HT-29 (cell line): ENCODE results near the gene TADA2B. TPM values are rescaled to one million over a fixed set of nuclear protein-coding genes. Genes with fewer than 3 reads are reported as not detected.
A peak's percentile ranks its signal among the peaks of the same experiment; 100 is the strongest.

Source experiments
- DNase-seq: peaks from one replicate; pipeline ENCODE4 v3.0.0-alpha.2; 2015; ENCODE audit warnings: low spot score
- total RNA-seq: library from RNA; depleted of rRNA; stranded (reverse); fragments of >200 nt; shearing (Covaris generic); gene quantifications from 2 replicates; pipeline ENCODE4 v1.2.3, GENCODE V29; 2014; rRNA removed

TADA2B gene
- total RNA-seq, result 13.1 and 14.2 TPM in 2 replicates

- DNase-seq, result peak; percentile 45
Observed at GRCh38 chr4:7043284-7044136, at the start of gene TADA2B. TSS of gene TADA2B (plus strand) at chr4:7043372. CDS start at chr4:7043580, 208 bp downstream.

GRCh38 chr4:6996481-6996880, 46.7 kb upstream of the TADA2B start:
- DNase-seq, result no peak

- DNase-seq, result peak; percentile 38
Observed at GRCh38 chr4:6999172-7000086, 43.7 kb upstream of the TADA2B start.

- no peak for DNase-seq
Observed at GRCh38 chr4:7000421-7001176, 42.6 kb upstream of the TADA2B start.

DNA sequence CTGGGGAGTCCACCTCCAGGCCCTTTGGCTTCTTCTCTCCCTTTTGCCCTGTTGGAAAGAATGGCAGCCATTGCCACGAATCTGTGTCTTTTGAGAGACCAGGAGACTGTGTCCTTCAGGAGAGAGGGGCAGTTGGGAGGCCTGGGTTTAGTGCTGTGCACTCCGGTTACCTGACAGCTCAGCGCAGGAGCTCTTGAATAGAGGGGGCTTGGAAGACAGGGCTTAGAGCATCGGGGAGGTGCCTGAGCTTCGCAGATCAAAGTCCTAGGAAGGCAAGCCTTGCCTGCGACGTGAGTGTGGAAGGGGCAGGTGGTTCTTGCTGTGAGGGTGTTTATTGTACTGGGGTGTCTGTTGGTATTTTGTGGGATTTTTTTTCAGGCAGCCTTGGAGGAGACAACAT, 41.9 kb upstream of the TADA2B start:
- no peak for DNase-seq

- no peak for DNase-seq
Observed at GRCh38 chr4:7002336-7002735, 40.8 kb upstream of the TADA2B start.

GRCh38 chr4:7003176-7003878, 39.8 kb upstream of the TADA2B start:
- no peak for DNase-seq

DNA sequence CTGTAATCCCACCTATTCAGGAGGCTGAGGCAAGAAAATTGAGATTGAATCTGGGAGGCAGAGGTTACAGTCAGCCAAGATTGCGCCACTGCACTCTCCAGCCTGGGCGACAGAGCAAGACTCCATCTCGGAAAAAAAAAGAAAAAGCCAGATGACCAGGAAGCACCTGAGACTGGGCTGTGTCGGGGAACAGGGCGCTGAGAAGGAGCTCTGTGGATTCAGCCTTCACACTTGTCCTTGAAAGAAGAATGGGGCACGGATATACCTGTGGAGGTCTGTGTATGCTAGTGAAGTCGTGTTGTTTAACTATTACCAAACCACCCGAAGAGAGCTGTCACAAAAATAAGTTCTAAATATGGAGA, 39.3 kb upstream of the TADA2B start:
- DNase-seq, result no peak

DNA sequence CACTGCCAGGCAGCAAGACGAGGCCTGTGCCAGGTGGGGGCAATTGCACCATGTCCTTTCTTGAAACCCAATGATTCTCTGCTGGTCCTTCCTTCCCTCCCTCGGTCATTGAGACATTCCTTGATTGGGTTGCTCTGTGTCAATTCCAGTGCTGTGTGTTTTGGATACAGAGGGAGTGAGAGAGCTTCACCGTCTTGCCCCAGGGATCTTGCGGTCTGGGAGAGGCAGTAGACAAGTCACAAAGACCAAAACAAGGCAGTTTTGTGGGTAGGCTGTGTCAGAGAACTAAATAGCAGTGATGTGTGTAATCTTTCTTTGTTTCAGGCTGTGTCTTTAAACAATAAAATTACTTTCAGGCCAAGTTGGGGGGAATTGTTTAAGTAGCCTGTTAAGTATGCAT, 38.8 kb upstream of the TADA2B start:
- DNase-seq, result no peak

GRCh38 chr4:7005571-7005970, 37.6 kb upstream of the TADA2B start:
- DNase-seq, result no peak

- no peak for DNase-seq
Observed at GRCh38 chr4:7006411-7006810, 36.8 kb upstream of the TADA2B start.

GRCh38 chr4:7007142-7007907, 35.8 kb upstream of the TADA2B start:
- no peak for DNase-seq

DNA sequence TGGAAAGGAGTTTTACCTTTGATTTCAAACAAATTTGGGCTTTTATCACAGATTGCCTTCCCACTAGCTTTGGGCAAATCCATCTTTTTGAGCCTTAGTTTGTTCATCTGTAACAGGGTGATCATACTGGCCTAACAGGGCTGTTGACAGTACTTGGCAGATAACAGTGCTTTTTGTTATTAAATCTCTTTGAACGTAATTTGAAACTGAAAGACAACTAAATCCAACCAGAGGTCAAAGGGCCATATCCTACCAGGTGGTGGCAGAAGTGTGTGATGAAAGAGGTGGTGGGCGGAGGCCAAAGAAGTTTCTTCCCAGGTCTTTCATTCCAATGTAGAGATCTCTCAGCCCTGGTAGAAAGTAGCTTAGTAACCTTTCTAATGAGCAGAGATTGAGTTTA, 35.2 kb upstream of the TADA2B start:
- no peak for DNase-seq

- no peak for DNase-seq
Observed at GRCh38 chr4:7009564-7009963, 33.6 kb upstream of the TADA2B start.

DNA sequence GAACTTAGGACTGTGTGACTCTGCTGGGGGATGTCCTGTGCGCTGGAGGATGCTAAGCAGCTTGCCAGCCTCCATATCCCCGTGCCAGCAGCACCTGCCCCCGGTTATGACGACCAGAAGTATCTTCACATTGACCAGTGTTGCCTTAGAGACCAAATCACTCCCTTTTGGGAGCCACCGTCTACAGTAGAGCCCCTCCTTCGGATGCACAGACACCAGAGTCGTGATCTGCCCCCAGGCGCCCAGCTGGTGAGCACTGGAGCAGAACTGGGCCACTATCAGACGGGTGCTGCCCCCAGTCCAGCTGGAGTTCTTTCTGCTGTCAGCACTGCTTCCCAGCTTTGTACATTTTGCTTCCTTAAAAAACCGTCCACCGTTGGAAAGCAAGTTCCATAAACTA, 30.0 kb upstream of the TADA2B start:
- no peak for DNase-seq

DNA sequence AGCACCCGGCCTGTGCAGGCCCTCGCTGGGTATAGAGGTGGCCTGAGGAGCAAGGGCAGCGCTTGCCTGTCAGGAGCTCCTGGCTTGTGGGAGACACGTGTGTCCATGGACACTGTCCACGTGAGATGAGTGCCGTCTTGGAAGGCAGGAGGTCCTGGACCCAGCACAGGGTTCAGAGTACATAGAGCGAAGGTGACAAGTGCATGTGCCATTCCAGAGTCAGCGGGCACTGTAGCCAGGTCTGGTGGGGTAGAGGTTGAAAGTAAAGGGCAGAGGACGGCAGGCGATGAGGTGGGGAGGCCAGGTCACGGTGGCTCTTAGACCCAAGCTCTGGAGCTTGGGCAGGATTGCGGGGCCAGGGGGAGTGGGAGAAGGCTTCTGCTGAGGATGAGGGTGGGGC, 28.4 kb upstream of the TADA2B start:
- DNase-seq, result no peak

- DNase-seq, result no peak
Observed at GRCh38 chr4:7015383-7016035, 27.7 kb upstream of the TADA2B start.

DNA sequence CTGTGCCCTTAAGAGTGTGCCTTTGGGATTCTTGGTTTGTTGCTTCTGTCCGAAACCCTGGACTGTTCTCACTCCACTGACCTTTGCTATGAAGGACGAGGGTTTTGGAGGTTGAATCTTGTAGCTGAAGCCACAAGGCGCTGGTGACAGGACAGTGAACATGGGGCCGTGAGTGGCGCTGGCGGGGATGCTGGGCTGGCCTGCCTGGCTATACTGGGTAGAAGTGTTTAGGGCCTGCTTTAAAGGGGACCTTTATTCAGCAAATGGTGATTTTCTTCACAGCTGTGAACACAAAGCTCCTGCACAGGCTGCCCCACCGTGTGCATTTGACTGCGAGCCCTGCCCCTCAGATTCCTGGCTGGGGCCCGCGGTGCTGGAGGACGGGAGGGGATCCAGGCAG, 27.1 kb upstream of the TADA2B start:
- DNase-seq, result no peak

DNA sequence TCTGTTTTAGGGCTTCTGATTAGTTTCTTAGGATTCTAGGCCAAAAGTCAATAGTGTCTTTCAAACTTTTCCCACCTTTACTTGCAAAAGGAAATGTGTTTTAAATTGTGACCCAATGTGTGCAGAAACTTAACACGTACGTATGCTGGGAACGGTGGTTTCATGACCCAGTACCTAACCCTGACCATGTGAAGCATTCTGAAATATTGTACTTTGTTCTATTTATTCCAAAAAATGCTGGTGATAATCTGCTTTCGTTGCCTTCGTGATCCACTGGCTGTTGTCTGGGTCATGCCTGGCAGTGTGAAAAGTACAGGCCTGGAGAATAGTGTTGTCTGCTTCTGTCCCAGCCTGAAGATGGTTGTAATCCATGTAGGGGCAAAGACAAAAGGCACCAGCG, 26.7 kb upstream of the TADA2B start:
- DNase-seq, result no peak
